ENCODE results near the gene SIPA1L3.

The SIPA1L3 gene

GRCh38 chr19:38203197-38203596 is 296.2 kb downstream of the SIPA1L3 start:
- no peaks in the 10 kb centered on the region for H3K4me1 ChIP-seq (ENCODE audit: low read length)
- TF ChIP-seq EZH2 (optimal IDR thresholded peaks at IDR 0.05; ENCODE audit: low read depth, low read length) (no peak), CTCF (IDR thresholded peaks at IDR 0.05; ENCODE audit: low read length) (no peak), EZH2phosphoT487 (IDR thresholded peaks at IDR 0.05; ENCODE audit: low read length) (no peak)
- no peak for DNase-seq

GRCh38 chr19:38204096-38204495 is 297.1 kb downstream of the SIPA1L3 start:
- Histone ChIP-seq H3F3A (ENCODE audit: insufficient read depth, low read length) (no peaks in the 10 kb centered on the region), H3K9ac (ENCODE audit: low read length) (no peak overlapping the region), H3K36me3 (replicated peaks; ENCODE audit: insufficient read depth, low read length) (no peaks in the 10 kb centered on the region), H4K20me1 (ENCODE audit: insufficient read depth, low read length) (no peaks in the 10 kb centered on the region), H2AFZ (ENCODE audit: low read length) (no peak overlapping the region), H3K4me2 (ENCODE audit: low read depth, low read length) (no peak overlapping the region), H3K4me1 (ENCODE audit: low read length) (no peaks in the 10 kb centered on the region), H3K79me2 (ENCODE audit: low read length) (no peaks in the 10 kb centered on the region), H3K27ac (ENCODE audit: low read length) (no peak overlapping the region), H3K9me2 (replicated peaks; ENCODE audit: insufficient read depth, low read length) (no peaks in the 10 kb centered on the region), H3K27me3 (replicated peaks; ENCODE audit: insufficient read depth, low read length) (no peaks in the 10 kb centered on the region), H3K4me3 (ENCODE audit: low read length) (no peak overlapping the region), H3K9me3 (replicated peaks; ENCODE audit: insufficient read depth, low read length) (no peaks in the 10 kb centered on the region)
- DNase-seq, result no peak
- TF ChIP-seq EZH2phosphoT487 (IDR thresholded peaks at IDR 0.05; ENCODE audit: low read length) (no peak), EZH2 (optimal IDR thresholded peaks at IDR 0.05; ENCODE audit: low read depth, low read length) (no peak), CTCF (IDR thresholded peaks at IDR 0.05; ENCODE audit: low read length) (no peak)

More at GRCh38 chr19:38203197-38203596, 296.2 kb downstream of the SIPA1L3 start:
- Histone ChIP-seq H3K4me3 (ENCODE audit: low read length) (no peak overlapping the region), H4K20me1 (ENCODE audit: insufficient read depth, low read length) (no peaks in the 10 kb centered on the region), H3K27me3 (replicated peaks; ENCODE audit: insufficient read depth, low read length) (no peaks in the 10 kb centered on the region), H3K9ac (ENCODE audit: low read length) (no peak overlapping the region), H3K9me2 (replicated peaks; ENCODE audit: insufficient read depth, low read length) (no peaks in the 10 kb centered on the region), H3K36me3 (replicated peaks; ENCODE audit: insufficient read depth, low read length) (no peaks in the 10 kb centered on the region), H3K9me3 (replicated peaks; ENCODE audit: insufficient read depth, low read length) (no peaks in the 10 kb centered on the region), H3K27ac (ENCODE audit: low read length) (no peak overlapping the region), H2AFZ (ENCODE audit: low read length) (no peak overlapping the region), H3K79me2 (ENCODE audit: low read length) (no peaks in the 10 kb centered on the region), H3K4me2 (ENCODE audit: low read depth, low read length) (no peak overlapping the region), H3F3A (ENCODE audit: insufficient read depth, low read length) (no peaks in the 10 kb centered on the region)

- H3K9me2 ChIP-seq (replicated peaks; ENCODE audit: insufficient read depth, low read length), result no peaks in the 10 kb centered on the region
- no peak for TF ChIP-seq EZH2 (optimal IDR thresholded peaks at IDR 0.05; ENCODE audit: low read depth, low read length)
- TF ChIP-seq CTCF (IDR thresholded peaks at IDR 0.05; ENCODE audit: low read length), result no peak
- no peak for TF ChIP-seq EZH2phosphoT487 (IDR thresholded peaks at IDR 0.05; ENCODE audit: low read length)
- H2AFZ ChIP-seq (ENCODE audit: low read length), result no peak overlapping the region
- no peaks in the 10 kb centered on the region for H3K36me3 ChIP-seq (replicated peaks; ENCODE audit: insufficient read depth, low read length)
- no peak overlapping the region for H3K4me2 ChIP-seq (ENCODE audit: low read depth, low read length)
- H4K20me1 ChIP-seq (ENCODE audit: insufficient read depth, low read length), result no peaks in the 10 kb centered on the region
- H3K4me3 ChIP-seq (ENCODE audit: low read length), result no peak overlapping the region
- H3K27me3 ChIP-seq (replicated peaks; ENCODE audit: insufficient read depth, low read length), result 0 out of 2 replicates have a peak, but pooled peaks cover 5% of the 10 kb centered on the region
- no peaks in the 10 kb centered on the region for H3K4me1 ChIP-seq (ENCODE audit: low read length)
- H3F3A ChIP-seq (ENCODE audit: insufficient read depth, low read length), result no peaks in the 10 kb centered on the region
- no peaks in the 10 kb centered on the region for H3K79me2 ChIP-seq (ENCODE audit: low read length)
- H3K9ac ChIP-seq (ENCODE audit: low read length), result no peak overlapping the region
- no peak for DNase-seq
- H3K9me3 ChIP-seq (replicated peaks; ENCODE audit: insufficient read depth, low read length), result no peaks in the 10 kb centered on the region
- no peak overlapping the region for H3K27ac ChIP-seq (ENCODE audit: low read length)
These were observed 297.7 kb downstream of the SIPA1L3 start for GRCh38 chr19:38204728-38205127.
